Amniotic epithelial cell (primary cell): ENCODE results near the gene SPTLC3.

Experiments used
- DNase-seq: peaks from one replicate; pipeline ENCODE4 v3.0.0-alpha.2; 2010; ENCODE audit warnings: low read depth

SPTLC3 gene

DNA sequence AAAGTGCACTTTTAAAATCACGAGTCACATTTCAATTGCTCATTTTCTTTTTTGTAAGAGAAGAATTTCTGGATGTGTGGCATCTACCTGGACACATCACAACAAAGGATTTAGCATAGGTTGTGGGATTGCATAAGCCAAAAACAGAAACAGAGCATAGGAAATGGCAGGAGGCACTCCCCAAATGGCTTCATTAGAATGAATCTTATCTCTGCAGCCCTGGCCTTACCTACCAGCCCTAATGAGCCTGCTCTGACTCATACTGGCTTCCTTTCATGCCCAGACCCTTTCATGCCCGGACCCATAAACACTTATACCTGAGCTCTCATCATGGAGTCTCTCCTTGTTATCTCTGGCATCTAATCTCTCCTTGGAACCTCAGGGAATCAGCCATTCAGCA lies 23.9 kb upstream of the SPTLC3 start:
- no peak for DNase-seq

DNA sequence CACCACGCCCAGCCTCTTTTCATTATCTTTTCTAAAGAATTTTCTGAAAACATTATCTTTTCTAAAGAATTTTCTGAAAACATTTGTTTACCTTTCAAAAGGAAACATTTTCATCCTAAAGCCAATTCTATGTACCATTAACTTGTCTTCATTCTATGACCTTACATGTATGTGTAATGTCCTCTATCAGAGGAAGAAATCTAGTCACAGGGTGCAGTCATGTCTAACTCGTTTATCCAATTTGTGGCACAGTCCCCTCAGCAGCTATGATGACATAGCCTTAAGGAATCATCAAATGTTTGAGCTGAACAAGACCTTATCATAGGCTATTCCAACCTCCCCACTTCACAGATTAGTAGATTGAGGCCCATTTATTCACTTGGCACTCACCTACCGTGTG lies 21.5 kb upstream of the SPTLC3 start:
- DNase-seq, result no peak

DNA sequence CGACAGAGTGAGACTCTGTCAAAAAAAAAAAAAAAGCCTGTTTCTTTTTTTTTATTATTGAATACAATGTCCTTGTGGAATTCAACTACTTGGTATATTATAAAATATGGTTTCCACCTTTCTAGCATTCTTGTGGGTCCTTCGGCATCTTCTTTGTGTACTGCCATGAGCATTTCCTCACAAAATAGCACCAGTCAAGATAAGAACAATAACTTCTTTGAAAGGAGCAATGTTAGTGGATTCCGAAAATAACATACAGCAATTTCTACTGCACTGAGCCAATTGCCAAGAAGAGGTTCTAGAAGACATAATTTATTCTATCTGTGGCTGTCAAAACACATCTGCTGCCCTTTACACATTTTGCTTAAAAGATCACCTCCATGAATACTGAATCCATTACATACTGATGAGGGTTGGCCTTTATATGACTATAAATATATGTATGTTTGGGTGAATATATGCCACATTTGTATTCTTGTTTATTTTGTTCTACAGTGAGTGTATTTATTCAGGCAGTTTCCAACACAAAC lies 19.1 kb upstream of the SPTLC3 start:
- DNase-seq, result no peak

DNA sequence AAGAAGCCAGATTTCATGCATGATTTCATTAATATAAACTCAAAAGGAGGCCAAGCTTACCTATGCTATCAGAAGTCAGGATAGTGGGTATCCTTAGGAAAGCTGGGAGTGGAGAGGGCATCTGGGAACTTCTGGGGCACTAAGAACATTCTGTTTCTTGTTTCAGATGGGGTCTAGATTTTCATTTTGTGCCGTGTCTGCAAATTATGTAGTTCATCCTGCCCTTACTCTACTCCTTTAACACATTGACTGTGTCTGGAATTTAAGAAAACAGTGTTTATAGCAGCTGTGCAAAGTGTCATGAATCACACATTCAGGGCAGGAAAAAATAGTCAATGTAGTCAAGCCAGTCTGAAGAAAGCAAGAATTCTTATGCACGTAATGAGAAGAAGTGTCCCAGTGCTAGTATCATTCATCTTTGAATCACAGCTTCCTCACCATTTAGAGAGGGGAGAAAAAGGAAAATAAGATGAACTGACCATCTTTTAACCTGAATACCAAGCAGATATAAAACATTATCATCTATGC lies 11.6 kb upstream of the SPTLC3 start:
- DNase-seq, result no peak

DNA sequence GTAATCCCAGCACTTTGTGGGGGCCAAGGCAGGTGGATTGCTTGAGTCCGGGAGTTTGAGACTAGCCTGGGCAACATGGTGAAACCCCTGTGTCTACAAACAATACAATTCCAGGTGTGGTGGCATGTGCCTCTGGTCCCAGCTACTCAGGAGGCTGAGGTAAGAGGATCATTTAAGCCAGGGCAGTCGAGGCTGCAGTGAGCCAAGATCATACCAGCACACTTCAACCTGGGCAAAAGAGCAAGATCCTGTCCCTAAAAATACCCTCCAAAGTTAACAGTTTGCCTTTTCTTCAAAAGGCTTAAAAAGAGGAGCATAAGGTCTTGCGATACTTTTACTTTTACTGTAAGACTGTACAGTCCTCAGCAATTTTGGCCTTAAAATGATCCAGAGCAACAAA lies 10.7 kb upstream of the SPTLC3 start:
- no peak for DNase-seq

DNA sequence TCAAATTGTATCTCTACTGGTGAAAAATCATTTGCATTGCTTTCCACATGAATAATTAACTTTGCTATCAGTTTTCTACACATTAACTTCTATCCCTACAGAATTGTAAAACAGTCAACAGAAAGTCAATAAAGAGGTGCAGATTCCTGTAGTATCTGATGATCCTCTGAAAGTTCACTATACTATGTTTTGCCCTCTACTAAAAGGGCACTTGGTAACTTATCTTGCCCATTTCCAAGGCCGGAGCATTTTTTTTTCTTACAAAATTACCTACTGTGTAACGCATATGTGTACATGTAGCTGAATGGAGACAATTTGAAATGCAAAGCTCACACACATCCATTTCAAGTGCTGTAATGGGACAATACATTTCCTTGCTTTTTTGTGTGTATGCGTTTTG lies 9.6 kb upstream of the SPTLC3 start:
- no peak for DNase-seq

DNA sequence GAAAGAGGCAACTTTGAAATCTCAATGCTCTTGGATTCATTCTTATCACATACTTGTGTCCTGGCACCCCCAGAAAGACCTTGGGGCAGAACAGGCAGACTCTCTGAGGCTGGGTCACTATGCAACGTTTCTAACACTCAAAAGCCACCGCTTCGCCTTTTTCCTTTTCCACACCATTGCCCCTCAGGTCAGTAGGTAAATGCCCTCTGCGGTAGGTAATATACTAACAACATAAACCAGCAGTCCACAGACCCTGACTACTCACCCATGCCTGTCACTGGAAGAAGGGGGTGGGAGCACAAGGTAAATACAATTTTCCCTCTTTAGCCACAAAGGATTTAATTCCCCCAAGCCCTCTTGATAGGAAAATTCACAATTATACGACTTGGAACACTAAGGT lies 6.5 kb upstream of the SPTLC3 start:
- DNase-seq, result no peak

DNA sequence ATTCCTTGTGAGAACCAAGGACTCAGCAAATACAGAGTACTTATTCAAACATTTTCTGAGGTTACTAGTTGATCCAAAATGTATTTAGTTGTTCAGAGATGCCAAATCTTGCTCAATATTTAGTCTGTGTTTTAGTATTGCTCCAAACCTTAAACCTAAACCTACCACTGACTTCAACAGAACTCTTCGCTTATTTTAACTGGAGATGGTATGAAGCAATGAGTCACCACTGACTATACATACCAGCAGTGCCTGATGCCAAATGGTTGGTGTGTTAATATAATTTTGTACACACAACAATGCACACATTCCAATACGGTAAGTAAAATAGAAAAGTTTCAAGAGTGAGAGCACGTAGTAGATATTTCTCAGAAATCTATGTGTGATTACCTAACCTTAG lies 1.9 kb upstream of the SPTLC3 start:
- DNase-seq, result peak; percentile 24

DNA sequence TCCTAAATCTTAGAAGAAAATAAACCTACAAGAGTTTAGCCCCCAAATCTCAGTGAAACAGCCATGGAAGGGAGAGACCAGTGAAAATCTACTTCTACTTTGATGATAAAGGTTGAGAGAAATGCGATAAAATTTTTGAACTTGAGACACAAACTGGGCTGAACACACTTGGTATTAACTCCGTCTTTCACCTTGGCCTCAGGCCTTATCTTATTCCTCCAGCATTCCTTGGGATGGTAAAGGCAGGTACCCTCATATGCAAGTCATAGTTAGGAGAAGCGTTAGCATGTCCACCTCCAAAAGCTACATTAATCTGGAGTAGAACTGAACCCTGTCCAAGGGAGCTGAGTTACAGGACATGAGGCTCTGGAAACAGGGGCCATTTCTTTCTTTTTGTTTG lies 1.2 kb upstream of the SPTLC3 start:
- no peak for DNase-seq

DNA sequence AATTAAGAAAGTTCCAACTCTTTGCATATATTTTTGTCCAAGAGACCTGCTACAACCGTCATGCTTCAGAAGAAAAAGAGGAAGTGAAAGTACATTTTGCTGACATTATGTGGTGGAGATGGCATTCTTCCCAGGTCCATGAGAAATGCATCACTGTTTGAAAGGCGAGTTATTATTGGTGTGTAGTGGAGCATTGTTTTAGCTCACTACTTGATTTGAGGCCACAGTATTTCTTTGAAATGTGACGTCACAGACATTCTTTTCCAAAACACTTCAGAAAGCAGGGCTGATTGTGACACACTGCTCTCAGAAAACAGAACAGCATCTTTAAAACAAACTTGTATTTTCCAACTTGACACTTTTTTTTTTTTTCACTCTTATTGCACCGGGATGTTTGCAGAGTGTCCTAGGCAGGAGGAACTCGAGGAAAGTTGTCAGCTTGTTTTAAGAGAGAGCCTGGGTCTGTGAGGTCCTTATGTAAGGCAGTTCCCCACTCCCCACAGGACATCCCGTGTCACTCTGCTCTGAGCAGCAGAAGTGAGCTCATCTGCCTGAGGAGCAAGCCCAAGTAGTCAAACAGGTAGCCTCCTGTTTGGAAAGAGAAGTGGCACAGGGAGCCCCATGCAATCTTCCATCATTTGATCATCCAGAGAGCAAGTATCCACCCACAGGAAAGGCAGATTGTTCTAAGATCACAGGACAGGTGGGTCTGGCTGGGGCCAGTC lies 1.1 kb downstream of the SPTLC3 start:
- DNase-seq, result peak; percentile 95

DNA sequence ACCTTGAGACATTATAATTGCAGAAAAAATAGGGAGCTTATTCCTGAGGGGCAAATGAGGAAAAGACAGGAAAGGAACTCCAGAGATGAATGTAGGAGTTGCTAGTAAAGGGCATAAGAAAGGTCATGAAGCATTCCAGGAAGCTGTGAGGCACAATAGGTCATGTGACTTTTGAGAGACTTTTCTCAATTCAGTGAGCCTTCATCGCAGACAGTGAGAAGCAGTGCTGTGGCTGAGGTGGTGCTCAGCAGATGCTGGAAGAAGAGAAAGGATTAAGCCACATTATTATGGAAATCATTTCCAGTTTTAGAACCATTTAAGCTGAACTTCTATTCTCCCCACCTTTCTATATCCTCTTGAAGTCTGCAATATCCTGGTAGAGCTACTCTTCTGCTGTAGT lies 4.1 kb downstream of the SPTLC3 start:
- DNase-seq, result no peak

DNA sequence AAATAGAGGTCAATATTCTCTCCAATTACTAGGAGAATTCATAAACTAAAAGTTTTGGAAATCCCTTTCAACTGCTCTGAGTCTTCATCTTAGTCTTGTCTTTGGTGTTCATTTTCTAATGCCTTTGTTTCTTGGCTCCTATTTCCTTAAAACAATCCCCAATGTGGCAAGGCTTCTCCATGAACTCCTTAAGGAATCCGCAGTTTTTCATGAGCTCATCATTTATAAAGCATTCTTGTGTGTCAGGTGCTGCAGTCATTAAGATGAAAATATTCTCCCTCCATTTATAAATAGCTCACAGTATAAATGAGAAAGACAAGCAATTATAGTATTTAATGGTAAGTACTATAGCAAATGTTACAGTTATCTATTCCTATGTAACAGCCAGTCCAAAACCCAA lies 4.6 kb downstream of the SPTLC3 start:
- no peak for DNase-seq

DNA sequence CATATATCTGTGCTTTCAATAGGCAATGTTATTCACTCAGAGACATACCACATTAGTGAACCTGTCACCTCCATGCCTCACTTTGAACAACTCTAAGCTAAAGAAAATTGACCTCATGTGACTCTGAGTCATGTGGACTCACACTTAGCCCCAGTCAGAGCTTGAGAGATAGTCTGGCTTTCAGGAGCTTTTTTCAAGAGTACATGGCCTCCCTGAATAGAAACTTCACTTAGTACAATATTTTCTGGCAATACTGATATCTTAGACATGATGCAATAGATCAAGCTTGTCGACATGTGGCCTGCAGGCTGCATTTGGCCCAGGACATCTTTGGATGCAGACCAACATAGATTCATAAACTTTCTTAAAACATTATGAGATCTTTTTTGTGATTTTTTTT lies 8.5 kb downstream of the SPTLC3 start:
- DNase-seq, result peak; percentile 70

DNA sequence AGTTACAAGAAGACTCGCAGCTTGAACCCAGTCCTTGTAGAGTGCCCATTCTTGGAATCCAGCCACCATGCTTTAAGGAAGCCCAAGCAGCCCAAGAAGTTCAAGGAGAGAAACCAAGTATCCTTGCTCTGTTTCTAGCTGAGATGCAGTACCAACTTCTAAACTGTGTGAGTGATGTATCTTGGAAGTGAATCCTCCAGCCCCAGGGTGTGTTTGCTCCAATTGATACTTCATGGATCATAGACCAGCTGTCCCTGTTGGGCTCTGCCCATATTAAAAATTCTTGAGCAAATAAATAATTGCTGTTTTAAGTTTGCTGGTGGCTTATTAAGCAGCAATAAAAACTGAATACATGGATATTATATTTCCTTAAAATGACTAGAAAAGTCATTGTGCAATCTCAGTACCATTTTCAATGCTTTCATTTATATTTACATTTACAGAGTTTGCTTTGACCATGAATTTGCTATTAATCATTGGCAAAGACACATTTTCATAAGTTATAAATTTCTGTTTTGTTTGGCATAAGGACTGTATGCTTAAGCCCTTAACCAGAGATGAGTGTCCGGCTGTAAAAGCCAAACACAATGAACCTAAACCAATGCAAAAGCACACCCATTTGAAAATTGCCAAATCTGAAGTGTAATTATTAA lies 9.2 kb downstream of the SPTLC3 start:
- no peak for DNase-seq

DNA sequence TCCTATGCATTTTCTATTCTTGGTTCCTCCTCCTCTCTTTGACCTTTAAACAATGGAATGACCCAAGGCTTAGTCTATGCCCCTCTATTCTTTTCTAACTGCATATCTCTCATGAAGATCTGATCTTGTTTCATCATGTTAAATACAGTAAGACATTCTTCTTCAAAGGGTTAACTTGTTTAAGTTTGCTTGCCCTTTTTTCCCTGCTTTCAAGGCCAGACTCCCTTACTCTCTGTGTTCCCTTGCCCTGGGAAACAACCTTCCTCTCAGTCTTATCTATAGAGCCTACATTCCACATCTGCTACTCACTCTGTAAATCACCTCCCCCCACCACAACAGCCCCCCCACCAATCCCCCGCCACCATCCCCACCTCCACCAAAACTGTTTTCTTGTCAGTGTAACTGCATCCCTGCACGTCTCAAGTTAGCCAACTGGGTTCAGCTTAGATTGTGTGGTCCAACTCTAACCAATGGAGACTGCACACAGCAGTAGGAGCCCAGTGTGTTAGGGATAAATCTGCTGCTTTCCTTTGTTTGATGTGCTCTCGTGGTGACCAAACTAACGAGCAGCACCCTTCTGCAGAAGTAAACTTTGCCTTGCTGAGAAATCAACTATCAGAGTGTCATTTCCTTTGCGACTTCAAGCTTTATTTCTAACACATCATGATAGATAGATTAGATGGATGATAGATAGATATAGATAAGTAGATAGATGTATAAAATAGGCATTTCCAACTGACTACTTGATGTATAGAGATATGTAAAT lies 12.6 kb downstream of the SPTLC3 start:
- DNase-seq, result no peak

DNA sequence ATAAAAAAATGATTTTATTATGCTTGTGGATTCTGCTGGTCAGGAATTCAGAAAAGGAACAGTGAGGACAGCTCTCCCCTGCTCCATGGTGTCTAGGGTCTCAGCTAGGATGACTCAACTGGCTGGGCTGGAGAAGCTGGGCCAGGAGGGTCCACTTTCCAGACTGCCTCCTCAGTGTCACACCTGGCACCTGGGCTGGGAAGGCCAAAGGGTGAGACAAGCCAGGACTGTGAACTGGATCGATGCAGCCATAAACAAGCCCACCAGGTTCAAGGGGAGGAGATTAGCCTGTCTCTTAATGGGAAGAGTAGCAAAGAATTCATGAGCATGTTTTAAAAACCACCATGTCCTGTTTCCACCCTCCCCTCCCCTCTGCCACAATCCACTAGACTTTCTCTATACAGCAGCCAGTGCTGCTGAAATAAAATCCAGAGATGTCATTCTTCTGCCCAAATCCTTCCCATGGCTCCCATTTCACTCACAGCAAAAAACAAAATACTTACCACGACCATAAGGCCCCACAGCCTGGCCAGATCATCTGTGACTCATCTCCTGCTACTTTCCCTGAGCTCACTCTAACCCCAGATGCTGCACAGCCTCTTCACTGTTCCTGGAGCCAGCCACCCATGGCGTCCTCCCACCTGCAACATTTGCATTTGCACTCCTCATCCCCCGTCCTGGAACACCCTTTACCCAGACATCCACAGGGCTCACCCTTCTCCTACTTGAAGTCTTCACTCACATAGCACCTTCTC lies 13.8 kb downstream of the SPTLC3 start:
- peak; percentile 74 for DNase-seq

DNA sequence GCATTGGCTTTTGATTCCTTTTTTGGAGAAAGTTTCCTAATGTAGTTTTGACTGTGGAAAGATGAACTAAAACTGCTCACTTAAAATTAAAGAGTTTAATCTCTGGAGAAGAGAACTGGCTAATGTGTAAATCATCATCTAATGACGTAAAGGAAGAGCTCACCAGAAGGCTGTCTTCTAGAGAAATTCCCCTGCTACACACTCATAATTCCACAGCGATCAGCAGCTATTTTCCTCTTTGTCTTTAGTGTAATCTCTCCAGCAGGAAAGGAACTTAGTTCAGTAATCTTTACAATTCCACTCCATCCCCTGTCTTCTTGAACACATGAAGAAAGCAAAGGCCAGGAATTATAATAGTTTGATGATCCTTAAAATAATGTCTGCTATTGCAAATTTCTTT lies 15.8 kb downstream of the SPTLC3 start:
- DNase-seq, result peak; percentile 74

DNA sequence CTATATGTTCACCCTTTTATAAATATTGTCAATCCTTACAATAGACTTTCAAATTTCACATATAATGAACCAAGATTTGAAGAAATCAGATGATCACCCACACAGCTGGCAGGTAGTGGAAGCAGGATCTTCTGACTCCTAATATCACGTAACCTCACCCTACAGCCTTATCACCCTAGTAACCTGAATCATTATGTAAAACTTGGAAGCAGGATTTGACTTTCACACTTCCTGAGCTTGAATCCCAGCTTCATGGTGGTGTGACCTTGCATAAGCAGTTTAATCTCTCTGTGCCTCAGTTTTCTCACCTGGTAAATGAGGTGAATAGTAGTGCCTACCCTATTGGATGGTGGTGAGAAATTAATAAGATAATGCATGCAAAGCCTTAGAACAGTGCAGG lies 16.4 kb downstream of the SPTLC3 start:
- no peak for DNase-seq

DNA sequence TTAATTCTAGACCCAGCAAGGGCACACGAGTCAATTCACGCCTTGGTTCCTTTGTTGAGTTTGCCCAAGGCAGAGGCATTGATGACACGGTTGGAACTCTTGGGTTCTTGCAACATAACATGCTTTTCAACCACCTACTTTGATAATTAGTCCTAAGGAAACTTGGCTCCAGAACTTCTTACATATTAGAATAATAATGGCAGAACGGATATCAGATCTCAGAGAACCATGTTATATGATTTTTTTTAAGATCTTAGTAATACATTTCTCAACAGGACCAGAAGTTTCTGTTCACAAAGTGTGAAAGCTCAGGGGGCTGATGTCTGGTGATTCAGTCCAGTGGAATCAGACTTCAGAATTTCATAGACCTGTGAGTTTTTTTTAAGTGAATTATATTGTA lies 19.2 kb downstream of the SPTLC3 start:
- DNase-seq, result peak; percentile 32

DNA sequence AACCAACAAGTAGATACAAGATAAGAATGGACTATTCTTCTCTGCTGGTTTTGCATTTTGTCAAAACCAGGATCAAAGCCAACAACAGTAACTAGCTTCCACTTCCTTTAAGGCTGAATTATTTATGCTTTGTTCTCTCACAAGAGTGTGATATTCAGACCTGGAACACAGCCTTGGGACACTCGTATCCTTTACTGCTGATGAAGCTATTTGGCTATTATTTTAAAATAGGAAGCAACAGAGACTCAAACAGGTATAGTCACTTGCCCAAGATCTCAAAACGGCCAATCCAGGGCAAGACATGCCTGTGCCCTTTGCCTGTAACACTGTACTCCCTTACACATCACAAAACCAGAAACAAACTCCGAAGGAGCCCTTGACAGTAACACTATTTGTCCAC lies 19.9 kb downstream of the SPTLC3 start:
- DNase-seq, result no peak

DNA sequence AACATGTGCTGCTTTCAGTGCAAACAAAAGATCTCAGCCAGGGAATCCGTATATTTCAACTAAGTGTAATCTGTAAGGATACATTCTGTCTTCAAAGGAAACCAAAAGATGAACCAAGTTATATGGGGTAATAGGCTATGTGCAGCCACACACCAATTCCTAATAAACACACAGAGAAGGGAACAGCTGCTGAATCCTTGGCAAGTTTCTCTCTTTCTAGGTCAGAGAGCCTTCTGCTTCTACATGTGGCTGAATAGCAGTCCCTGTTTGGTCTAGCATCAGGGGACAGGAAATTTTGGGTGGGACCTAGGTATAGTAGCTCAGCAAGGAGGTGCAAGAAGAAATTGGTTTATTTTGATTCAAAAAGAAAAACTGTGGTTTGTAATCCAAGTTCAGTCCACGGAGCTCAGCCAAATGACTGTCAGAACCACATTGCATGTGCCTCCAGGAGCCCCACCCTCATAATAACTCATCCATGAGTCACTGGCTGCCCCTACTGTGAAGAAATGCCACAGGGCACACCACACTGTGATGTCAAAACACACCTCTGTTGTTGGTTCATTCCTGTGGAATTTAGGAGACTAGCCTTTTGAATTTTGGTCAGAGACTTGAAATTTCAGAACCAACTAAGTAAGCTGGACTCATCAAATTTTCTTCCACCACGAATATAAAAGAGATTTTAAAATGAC lies 21.1 kb downstream of the SPTLC3 start:
- peak; percentile 84 for DNase-seq
